ENCODE data around the gene MARCO.
"Not testable (repeated sequence)": the region's sequence is repeated elsewhere in the genome, so short reads cannot be mapped to it uniquely, and the experiment has no call there.

MARCO gene

GRCh38 chr2:118975133-118975532 is 33.1 kb downstream of the MARCO start:
- no peak for DNase-seq

GRCh38 chr2:118978064-118978463 is 36.1 kb downstream of the MARCO start:
- DNase-seq = no peak

DNA sequence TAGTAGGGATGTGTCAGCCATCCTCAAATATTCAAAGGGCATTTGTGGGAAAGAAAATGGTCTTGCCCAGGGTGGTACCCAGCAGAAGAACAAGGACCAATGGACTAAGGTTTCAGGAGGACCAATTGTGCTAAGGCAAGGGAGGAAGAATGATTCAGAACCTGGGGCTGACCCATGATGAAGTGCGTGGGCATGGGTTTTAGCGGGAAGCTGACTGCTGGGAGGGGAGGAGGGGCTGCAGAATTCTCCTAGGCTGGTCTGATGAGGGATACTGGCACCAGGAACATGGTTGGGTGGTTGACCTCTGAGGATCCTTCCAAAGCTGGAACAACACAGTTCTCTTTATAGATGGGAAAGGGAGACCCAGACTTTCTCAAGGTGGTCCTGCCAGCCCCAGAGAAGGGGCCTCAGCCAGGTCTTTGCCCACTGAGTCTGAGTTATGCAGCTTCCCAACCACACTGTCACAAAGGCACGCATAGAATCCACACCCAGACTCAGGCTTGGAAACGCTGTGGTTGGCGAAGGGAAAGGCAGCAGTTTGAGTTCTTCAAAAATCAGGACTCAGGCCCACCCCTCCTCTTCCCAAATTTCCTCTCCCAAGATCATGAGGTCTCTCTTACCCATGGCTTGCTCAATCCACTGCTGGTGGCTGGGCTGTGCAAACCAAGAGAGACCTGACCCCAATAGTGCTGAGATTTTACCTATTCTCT is 37.3 kb downstream of the MARCO start:
- no peak for DNase-seq

GRCh38 chr2:118980022-118980421 is 38.0 kb downstream of the MARCO start:
- DNase-seq = no peak

GRCh38 chr2:118980573-118980972 is 38.6 kb downstream of the MARCO start:
- no peak for DNase-seq

DNA sequence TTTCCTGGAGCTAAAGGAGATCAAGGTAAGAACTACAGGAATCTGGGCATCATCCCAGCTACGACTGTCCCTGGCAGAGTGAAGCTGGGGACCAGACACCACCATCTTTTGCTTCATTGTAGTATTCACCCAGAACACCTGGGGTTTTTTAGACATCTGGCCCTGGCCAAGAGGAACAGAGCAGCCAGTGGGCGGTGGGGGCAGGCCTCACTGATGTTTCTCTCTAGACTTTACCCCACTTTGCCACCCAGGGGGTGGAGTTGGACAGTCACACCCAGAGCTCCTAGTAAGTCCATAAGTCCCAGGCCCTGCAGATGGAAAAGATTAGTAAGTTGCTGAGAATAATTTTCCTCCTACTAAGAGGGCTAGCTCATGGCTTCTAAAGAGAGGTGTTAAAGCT is 39.6 kb downstream of the MARCO start:
- DNase-seq = no peak

DNA sequence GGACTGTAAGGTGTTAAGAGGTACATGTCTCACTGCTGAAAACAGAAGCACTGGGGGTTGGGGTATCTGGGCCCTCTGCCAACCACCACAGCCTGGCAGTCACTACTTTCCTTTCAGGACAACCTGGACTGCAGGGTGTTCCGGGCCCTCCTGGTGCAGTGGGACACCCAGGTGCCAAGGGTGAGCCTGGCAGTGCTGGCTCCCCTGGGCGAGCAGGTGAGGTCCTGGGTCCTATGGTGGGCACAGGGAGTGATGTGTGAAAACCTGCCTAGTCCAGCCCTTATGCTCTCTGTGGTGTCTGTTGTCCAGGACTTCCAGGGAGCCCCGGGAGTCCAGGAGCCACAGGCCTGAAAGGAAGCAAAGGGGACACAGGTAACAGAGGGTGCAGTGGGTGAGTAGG is 40.0 kb downstream of the MARCO start:
- DNase-seq = no peak

- no peak for DNase-seq
Measured at GRCh38 chr2:118983133-118983532, 41.1 kb downstream of the MARCO start.

- no peak for DNase-seq
Measured at GRCh38 chr2:118983915-118984314, 41.9 kb downstream of the MARCO start.

- no peak for DNase-seq
Measured at GRCh38 chr2:118986738-118987137, 44.7 kb downstream of the MARCO start.

DNA sequence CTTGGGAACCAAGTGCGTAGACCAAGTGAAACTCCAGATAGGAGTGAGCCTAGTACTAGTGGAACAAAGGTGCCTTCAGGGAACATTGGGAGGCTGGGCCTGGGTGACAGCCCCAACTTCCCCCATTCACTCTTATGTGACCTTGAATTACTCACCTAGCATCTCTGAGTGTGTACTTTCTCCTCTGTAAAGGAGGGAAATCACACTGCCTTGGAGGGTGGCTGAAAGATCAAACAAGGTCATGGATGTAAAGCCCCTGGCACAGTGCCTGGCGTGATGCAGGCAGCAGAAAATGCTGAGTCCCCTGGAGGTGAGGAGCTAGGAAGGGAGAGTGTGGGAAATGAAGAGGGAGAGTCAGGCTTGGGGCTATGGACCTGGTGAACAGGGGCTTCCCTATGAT is 45.9 kb downstream of the MARCO start:
- no peak for DNase-seq

DNA sequence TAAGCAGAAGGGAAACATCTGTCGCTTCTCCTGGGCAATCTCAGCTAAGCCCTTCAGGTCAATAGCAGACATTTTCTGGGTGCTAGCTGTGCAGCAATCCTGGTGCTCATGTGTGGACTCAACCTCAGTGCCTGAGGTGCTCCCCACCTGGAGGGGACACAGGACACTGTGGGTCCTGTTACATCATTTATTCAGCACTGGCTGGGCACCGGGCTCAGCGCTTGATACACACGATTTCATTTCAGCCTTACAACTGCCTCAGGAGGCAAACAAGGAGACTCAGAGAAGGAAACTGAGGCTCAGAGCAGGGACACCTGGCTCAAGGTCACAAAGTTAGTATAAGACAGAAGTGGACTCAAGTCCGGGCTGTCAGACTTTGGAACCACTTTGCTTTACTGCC is 46.7 kb downstream of the MARCO start:
- DNase-seq = no peak

DNA sequence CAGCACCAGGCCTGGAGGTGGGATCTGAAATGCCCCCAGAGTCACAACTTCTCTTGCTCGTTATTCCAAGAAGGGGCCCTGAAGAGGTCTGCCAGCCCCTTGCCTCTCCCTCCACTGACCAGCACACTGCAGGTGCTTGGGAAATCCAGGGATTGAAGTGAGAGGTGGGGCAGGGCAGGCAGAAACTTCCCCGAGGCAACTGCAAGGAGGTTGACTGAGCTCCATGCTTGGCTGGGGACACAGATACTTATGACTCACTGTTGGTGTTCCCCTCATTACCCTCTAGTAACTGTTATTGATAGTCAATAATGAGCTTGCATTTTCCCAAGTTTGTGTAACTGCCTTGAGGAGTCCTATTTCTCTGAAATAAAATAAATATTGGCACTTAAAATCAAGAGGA is 47.5 kb downstream of the MARCO start:
- no peak for DNase-seq

DNA sequence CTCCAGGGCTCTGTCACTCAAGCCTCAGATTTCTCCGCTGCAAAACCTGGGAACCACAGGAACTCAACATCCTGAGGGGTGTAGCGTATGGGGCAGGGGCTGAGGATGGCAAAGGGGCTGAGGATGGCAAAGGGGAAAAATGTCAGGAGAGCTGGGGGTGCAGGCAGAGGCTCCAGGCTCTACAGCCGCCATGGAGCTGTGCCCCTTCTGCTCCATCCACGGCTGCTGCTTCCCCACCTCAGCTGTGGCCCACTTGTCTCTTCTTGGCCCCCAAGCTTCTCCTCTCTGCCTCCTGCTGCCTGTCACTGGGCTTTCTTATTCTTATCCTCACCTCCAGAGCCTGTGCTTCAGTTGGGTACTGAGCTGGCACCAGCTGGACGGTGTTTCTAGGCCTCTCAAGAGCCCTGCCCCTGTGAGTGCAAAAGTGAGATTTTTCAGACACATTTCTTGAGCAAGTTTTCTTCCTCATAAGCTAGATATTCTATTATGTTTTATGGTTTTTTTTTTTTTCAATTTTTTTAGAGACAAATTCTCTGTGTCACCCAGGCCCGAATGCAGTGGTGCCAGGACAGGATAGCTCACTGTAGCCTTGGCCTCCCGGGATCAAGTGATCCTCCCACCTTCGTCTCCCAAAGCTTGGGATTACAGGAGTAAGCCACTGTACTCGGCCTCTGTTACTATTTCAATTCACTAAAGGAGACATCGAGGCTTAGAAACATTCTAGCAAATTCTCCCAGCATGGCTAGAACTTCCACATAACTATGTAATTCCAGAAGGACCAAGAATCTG is 49.0 kb downstream of the MARCO start:
- no peak for DNase-seq

DNA sequence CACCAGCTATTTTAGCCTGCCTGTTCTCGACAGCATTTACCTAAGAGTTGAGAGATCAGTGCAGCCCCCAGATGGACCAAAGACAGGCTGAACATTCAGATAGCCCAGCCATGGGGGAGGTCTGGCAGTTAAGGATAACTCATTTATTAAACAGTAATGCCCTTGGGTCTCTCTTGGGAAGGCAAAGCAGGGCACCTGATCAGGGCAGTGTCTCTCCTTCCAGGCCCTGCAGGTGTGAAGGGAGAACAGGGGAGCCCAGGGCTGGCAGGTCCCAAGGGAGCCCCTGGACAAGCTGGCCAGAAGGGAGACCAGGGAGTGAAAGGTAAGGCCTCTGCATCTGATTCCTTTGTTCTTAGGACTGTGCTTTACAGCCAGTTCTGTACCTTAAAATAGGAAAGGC is 49.6 kb downstream of the MARCO start:
- no peak for DNase-seq

- DNase-seq = no peak
Measured at GRCh38 chr2:118992740-118993391, 50.9 kb downstream of the MARCO start.

- DNase-seq = no peak
Measured at GRCh38 chr2:118993392-118993752, 51.4 kb downstream of the MARCO start.

GRCh38 chr2:118994172-118994700 is 52.2 kb downstream of the MARCO start:
- DNase-seq = no peak

GRCh38 chr2:118994778-118995177 is 52.8 kb downstream of the MARCO start:
- no peak for DNase-seq

GRCh38 chr2:119003856-119004255 is 61.9 kb downstream of the MARCO start:
- DNase-seq = not testable (repeated sequence)

GRCh38 chr2:119004602-119005001 is 62.6 kb downstream of the MARCO start:
- no peak for DNase-seq

DNA sequence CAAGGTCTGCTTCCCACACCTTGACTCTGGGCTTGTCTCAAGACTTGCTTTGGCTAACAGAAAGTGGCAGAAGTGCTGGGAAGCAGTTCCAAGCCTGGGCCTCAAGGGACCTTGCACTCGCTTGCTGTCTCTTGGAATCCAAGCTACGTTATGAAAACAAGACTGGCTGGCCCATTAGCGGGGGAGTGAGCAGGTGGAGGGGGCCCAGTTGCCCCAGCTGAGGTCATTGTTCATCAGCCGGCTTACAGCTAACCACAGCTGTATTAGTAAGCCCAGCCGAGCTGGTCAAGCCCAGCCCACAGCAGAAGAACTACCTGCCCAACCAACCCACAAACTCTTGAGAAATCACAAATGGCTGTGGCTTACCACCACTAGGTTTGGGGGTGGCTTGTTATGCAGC is 63.1 kb downstream of the MARCO start:
- DNase-seq = no peak

DNA sequence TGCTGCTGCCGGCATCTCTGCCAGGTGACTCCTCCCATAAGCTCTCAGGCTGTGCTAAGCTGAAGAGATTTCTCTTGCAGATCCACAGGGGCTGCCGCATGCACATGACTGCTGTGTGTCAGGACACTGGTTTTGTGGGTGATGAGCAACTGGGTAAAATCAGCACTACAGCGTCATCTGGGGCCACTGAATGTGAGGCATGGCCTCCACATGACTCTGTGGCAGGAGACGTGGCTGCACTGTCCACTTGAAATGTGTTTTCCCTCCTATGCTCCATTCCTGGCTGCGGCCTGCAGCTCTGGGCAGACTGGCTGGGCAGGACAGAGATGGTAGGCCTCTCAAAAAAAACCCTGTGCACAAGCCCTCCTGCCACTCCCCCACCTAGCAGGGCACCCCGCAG is 63.6 kb downstream of the MARCO start:
- DNase-seq = no peak

GRCh38 chr2:119006441-119006840 is 64.4 kb downstream of the MARCO start:
- no peak for DNase-seq
